Renal cortex interstitium (tissue), 15 donors: ENCODE results near the gene PATE4. TPM values are rescaled to one million over a fixed set of nuclear protein-coding genes. Genes with fewer than 3 reads are reported as not detected.
"Not testable (repeated sequence)": the region's sequence is repeated elsewhere in the genome, so short reads cannot be mapped to it uniquely, and the experiment has no call there.

ENCODE experiments used
- DNase-seq, 11 donors: peaks; one replicate each; pipeline ENCODE4 v3.0.0-alpha.2; 2013; ENCODE audit warnings: low read depth in 9 of 11, low spot score in 4 of 11; ENCODE audit errors: extremely low read depth in 1 of 11
- long read RNA-seq, 16 experiments: transcript quantifications; one replicate each; lab custom pipeline, GENCODE V29; 2026
- polyA plus RNA-seq, 3 donors: library from polyadenylated mRNA; unstranded; fragments of 120-200 nt; gene quantifications; one replicate each; pipeline ENCODE4 v1.2.1, GENCODE V29; 2013; ENCODE audit not compliant: insufficient read length in 3 of 3

The PATE4 gene
- under 1 TPM in 2 of 3 donors, not detected in 1; 0.08 to 0.10 TPM for polyA plus RNA-seq
- long read RNA-seq, donor 1, result 0 reads
- long read RNA-seq, donor 2, result 0 reads
- long read RNA-seq, donor 3, result 0 reads
- long read RNA-seq, donor 4, result 0 reads
- long read RNA-seq, donor 5, result 0 reads
- long read RNA-seq, donor 6, result 0 reads
- long read RNA-seq, donor 7, result 0 reads
- long read RNA-seq, donor 8, result 0 reads
- long read RNA-seq, donor 9, result 0 reads
- long read RNA-seq, donor 10, result 0 reads
- long read RNA-seq, donor 11, result 0 reads
- long read RNA-seq, donor 12, result 0 reads
- long read RNA-seq, donor 13, result 0 reads
- long read RNA-seq, donor 14, result 0 reads
- long read RNA-seq, donor 15, result 0 reads
- long read RNA-seq, donor 16, result 0 reads

- no peak for DNase-seq
Observed at GRCh38 chr11:125833016-125833415, at the start of gene PATE4. Gene PATE4 (plus strand): TSS chr11:125833316. CDS start chr11:125833360, 44 bp downstream.

DNA sequence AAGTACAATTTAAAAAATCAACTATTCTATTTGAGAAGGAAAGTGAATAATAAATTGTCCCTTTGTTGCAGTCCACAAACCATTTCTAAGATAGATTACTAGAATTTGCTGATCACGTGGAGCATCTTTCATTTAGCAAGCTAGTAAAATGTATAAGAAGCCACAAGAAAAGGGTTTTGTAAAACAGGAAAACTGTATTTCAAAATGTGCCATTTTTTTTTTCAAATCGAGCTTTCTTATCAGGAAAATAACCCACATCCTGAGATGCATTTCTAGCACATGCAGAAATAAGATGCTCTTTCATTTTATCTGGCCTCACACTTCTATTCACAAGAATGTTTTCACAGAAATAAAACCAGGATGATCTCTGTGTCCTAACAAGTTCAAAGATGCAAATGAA, 48.4 kb upstream of the PATE4 start:
- no peak for DNase-seq

DNA sequence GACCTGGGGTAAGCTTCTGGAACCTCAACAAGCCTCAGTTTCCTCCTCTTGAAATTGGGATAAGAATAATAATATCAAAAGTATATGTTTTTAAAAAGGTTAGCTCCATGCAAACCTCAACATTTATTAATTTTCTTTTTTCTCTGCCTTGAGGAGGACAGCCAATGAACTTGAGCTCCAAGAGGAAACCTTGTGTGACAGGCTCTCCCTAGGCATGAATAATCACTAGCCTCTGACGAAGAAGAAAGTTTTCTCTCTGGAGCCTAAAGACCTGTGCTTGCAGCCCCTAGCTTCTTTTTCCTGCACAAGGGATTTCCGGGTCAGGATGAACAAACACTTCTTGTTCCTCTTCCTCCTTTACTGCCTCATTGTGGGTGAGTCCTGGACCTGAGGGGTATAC, 45.3 kb upstream of the PATE4 start, which contains the start of gene PATE3:
PATE3 (plus strand) TSS at position 301 of the 400 bp plus-strand sequence; CDS start at position 326, 25 bp downstream.
- DNase-seq, result no peak

- no peak for DNase-seq
Observed at GRCh38 chr11:125790825-125791224, 42.3 kb upstream of the PATE4 start.

DNA sequence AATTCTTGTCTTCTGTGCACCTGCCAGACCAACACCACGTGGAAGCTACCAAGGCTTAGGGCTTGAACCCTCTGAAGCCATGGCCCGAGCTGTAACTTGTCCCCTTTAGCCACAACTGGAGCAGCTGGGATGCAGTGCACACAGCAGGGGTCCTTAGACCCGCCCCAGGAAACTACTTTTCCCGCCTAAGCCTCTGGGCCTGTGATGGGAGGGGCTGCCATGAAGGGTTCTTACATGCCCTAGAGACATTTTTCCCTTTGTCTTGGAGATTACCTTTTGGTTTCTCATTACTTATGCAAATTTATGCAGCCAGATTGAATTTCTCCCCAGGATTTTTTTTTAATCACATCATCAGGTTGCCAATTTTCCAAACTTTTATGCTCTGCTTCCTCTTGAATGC, 35.5 kb upstream of the PATE4 start:
- no peak for DNase-seq

DNA sequence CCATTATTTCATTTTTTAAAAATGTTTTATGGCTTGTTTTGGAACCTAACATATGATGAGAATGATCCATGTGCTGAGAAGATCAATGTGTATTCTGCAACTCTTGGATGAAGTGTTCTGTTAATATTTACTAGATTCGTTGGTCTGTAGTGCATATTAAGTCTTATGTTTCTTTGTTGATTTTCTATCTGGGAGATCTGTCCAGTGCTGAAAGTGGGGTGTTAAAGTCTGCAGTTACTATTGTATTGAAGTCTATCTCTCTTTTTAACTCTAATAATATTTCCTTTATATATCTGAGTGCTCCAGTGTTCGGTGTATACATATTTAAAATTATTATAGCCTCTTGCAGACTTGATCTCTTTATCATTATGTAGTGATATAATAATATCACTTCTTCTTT, 33.3 kb upstream of the PATE4 start:
- no peak for DNase-seq

DNA sequence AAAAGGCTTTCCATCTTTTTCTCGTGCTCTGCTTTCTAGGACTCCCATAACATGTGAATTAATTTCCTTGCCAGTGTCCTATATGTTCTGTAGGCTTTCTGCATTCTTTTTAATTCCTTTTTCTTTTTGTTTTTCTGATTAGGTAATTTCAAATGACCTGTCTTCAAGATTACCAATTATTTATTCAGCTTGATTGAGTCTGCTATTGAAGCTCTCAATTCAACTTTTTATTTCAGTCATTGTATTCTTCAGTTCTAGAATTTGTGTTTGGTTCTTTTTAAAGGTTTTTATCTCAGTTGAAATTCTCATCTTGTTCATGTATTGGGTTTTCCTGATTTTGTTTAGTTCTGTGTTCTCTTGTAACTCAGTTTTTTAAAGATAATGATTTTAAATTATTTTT, 30.7 kb upstream of the PATE4 start:
- DNase-seq, result no peak

DNA sequence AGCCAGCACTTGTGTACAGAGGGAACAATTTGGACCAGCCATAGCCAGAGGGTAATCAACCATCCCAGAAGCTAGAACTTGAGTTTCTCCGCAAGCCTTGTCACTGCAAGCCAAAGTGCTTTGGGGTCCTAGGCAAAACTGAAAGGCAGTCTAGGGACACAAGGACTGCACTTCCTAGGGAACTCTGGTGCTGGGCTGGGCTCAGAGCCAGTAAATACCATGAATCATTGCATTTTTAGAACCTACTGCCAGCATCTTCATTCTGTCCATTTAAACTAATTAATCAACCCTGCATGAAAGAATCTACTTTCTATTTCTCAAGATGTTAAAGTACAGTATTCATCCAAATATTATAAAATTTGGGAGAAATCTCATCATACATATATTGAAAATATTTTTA, 25.2 kb upstream of the PATE4 start:
- no peak for DNase-seq

DNA sequence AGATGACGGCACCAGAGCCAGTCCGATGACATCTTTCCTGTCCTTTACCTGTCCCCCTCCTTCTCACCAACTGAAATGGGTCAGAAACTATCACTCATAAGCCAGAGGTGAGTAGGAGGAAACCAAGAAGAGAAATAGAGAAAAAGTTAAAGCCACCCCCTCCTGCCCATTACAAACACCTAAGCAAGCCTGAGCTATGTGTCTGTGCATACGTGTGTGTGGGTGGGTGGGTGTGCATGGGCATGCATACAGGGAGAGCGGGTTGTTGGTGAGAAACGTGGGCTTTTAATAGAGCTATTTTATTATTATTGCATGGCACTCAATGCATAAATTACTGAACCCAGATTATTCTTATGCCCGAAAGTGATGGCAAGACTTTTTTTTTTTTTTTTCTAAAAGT, 2.6 kb downstream of the PATE4 start:
- DNase-seq, result no peak

DNA sequence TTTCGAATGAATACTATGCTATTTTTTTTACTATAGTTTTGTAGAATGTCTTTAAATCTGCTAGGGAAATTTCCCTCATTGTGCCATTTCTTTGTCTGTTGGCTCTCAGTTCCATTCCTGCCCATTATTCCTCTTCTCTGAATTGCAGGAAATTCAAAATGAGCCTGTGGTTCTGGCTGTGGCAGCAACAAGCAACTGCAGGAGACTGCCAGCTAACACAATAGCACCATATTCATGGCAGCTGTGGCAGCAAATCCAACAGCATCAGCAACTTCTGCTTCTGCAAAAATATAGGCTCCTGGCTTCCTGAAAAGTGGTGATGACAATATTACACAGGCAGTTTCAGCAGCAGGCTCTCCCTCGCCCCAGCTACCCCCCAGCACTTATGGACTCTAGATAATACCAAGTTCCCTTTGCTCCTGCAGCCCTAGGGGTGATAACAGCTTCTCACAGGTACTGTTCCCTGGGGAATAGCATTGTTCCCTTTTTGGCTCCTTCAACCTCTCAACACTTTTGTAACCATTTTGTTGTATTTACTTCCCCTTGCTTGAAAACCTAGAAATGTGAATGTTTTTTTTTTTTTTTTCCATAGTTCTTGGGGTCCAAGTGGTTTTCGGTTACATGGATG, 9.3 kb downstream of the PATE4 start:
- DNase-seq, result no peak

DNA sequence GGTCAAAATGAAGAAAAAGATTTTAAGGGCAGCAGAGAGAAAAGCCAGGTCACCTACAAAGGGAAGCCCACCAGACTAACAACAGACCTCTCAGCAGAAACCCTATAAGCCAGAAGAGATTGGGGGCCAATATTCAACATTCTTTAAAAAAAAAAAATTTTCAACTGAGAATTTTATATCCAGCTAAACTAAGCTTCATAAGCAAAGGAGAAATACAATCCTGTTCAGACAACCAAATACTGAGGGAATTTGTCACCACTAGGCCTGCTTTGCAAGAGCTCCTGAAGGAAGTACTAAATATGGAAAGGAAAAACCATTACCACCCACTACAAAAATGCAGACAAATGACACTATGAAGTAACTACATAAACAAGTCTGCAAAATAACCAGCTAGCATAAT, 13.1 kb downstream of the PATE4 start:
- DNase-seq, result no peak

GRCh38 chr11:125857670-125858069, 24.6 kb downstream of the PATE4 start:
- not testable (repeated sequence) for DNase-seq

DNA sequence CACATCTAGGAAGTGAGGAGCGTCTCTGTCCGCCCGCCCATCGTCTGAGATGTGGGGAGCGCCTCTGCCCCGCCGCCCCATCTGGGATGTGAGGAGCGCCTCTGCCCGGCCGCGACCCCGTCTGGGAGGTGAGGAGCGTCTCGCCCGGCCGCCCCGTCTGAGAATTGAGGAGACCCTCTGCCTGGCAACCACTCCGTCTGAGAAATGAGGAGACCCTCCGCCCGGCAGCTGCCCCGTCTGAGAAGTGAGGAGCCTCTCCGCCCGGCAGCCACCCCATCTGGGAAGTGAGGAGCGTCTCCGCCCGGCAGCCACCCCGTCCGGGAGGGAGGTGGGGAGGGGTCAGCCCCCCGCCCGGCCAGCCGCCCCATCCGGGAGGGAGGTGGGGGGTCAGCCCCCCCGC, 29.7 kb downstream of the PATE4 start:
- DNase-seq, result not testable (repeated sequence)

GRCh38 chr11:125865354-125865753, 32.2 kb downstream of the PATE4 start:
- not testable (repeated sequence) for DNase-seq

DNA sequence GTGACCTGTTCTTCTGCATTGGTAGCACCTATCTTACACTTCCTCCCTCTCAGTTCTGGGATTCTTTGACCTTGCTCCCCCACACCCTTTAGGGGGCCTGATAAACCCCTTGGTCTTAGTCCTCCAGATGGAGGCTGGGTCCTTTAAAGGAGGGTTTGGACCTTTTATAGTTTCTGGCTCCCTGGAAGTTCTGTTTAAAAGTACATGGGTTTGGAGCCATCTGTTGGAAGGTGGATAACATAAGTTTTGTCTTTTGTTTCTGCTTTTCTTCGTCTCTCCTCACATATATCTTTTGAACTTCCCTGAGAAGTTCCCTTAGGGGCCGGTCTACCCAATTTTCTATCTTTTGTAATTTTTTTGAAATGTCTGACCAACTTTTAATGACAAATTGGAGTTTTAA, 36.4 kb downstream of the PATE4 start:
- DNase-seq, result no peak

DNA sequence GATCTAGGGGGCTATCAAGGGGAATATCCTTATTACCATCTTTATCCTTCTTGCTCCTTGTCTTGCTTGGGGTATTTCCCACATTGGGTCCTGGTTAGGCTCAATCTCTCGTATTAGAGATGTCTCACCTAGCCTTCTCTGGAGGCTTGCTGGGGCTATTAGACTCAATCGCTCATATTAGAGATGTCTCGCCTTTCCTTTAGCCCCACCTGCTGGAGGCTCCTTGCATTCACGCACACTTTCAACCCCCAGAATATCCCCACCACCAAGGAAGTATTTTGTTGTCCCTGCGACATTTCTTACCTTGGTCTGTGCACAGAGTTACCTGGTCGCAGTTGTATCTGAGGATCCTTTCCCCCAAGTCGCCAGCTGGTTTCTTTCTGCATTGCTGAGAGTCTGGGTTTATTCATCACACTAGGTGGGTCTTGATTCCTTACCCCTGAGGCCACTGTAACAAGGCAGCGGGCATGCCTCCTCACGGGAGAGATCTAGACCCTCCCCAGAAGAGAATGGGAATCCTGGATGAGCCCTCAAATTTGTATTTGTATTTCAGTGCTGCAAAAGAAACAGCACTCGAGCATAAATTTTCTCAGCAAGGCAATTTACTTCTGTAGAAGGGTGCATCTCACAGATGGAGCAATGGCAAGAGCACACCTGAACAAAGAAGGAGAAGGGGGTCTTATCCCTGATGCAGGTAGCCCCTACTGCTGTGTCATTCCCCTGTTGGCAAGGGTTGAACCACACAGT, 38.4 kb downstream of the PATE4 start:
- DNase-seq, result no peak

DNA sequence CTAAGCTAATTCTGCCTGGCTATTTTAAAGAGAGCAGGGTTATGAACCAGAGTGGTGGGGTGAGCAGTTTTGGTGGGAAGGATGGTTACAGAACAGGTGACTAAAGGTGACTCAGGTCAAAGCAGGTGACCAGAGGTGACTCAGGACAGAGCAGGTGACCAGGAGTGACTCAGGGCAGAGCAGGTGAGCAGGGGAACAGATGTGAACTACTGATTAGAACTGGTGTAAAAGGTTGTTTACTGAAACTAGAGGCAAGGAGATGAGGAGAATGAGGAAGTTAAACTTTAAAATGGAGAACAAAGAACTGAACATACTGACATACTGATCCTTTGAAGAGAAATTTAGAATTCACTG, 39.0 kb downstream of the PATE4 start:
- no peak for DNase-seq

GRCh38 chr11:125873881-125874555, 40.9 kb downstream of the PATE4 start:
- DNase-seq, result no peak

DNA sequence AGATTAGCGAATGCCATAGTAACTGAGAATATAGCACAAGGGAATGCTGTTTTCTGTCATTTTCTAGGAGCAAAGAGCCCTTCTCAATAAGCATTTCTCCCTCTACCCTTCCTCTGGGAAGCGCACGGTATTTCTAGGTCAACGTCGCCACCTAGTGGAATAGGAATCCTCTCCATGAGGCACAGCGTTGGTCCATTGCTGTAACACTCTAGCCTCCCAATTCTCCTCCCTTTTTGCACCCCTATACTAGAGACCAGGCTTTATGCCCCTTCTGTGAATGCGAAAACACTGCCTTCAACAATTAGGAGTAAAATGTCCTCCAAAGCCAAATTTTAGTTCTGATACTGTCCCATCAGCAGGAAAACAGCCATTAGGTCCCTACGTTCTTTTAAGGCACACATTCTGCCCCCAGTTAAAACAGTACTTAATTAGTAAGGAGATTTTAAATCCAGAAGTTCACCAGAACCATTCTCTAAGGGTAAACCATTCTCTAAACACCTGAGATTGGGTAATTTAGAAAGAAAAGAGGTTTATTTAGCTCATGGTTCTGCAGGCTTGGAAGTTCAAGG, 41.5 kb downstream of the PATE4 start:
- DNase-seq, result peak; percentile 50 to 72 (median 56)
